Ascending aorta (tissue), 2 donors: ENCODE data around the gene ENTHD1. TPM values are rescaled to one million over a fixed set of nuclear protein-coding genes. Genes with fewer than 3 reads are reported as not detected.
"Not testable (repeated sequence)": the region's sequence is repeated elsewhere in the genome, so short reads cannot be mapped to it uniquely, and the experiment has no call there.

ENCODE experiments used
- DNase-seq, 2 donors: peaks; one replicate each; pipeline ENCODE4 v3.0.0-alpha.2; 2019; ENCODE audit warnings: low spot score in 2 of 2
- H3K27ac ChIP-seq, 2 donors: fragments of 200-600 bp; sonication (generic); one replicate each; pipeline ENCODE4 v1.5.1; 2016 to 2017; ENCODE audit warnings: mild to moderate bottlenecking in 1 of 2
- H3K27me3 ChIP-seq: fragments of 200-600 bp; sonication (generic); one replicate; pipeline ENCODE4 v1.5.1; 2017
- H3K36me3 ChIP-seq, 2 donors: fragments of 200-600 bp; sonication (generic); one replicate each; pipeline ENCODE4 v1.5.1; 2016
- H3K4me1 ChIP-seq, 2 donors: fragments of 200-600 bp; sonication (generic); one replicate each; pipeline ENCODE4 v1.5.1; 2016 to 2017; ENCODE audit warnings: mild to moderate bottlenecking in 1 of 2
- H3K4me3 ChIP-seq, 2 donors: fragments of 200-600 bp; sonication (generic); one replicate each; pipeline ENCODE4 v1.5.1; 2016 to 2017; ENCODE audit warnings: mild to moderate bottlenecking in 1 of 2
- H3K9me3 ChIP-seq, 2 donors: fragments of 200-600 bp; sonication (generic); one replicate each; pipeline ENCODE4 v1.5.1; 2016
- intact Hi-C: fragments of 100-400 bp; cut with DNase I; formaldehyde crosslinking; loops from one replicate; pipeline ENCODE4 v1.15.1; 2023
- total RNA-seq: library from RNA; depleted of rRNA; stranded (reverse); fragments of >200 nt; gene quantifications from one replicate; pipeline ENCODE4 v1.1.0, GENCODE V29; 2016
- TF ChIP-seq, protein P1 (sequence below), 3 experiments: fragments of 200-600 bp in 2 of 3; fragments of 450-650 bp in 1 of 3; sonication (generic) in 2 of 3; IDR thresholded peaks; one replicate each; pipeline ENCODE4 v1.5.1; 2016 to 2019; ENCODE audit warnings: antibody characterized with exemption in 3 of 3, mild to moderate bottlenecking in 1 of 3, moderate library complexity in 1 of 3

ENTHD1 gene
- total RNA-seq, 1 donor from 2014 or later, result 0.21 TPM

GRCh38 chr22:39851606-39852315 is 41.8 kb downstream of the ENTHD1 start:
- no peaks in the 10 kb centered on the region for H3K36me3 ChIP-seq
- H3K4me1 ChIP-seq, result no peaks in the 10 kb centered on the region
- DNase-seq, result no peak
- H3K4me3 ChIP-seq, result no peak overlapping the region
- no peak overlapping the region for H3K27ac ChIP-seq
- TF ChIP-seq, protein P1, sequence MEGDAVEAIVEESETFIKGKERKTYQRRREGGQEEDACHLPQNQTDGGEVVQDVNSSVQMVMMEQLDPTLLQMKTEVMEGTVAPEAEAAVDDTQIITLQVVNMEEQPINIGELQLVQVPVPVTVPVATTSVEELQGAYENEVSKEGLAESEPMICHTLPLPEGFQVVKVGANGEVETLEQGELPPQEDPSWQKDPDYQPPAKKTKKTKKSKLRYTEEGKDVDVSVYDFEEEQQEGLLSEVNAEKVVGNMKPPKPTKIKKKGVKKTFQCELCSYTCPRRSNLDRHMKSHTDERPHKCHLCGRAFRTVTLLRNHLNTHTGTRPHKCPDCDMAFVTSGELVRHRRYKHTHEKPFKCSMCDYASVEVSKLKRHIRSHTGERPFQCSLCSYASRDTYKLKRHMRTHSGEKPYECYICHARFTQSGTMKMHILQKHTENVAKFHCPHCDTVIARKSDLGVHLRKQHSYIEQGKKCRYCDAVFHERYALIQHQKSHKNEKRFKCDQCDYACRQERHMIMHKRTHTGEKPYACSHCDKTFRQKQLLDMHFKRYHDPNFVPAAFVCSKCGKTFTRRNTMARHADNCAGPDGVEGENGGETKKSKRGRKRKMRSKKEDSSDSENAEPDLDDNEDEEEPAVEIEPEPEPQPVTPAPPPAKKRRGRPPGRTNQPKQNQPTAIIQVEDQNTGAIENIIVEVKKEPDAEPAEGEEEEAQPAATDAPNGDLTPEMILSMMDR (IDR thresholded peaks at IDR 0.05), result no peak
- no peaks in the 10 kb centered on the region for H3K27me3 ChIP-seq
- H3K9me3 ChIP-seq, result no peaks in the 10 kb centered on the region
- intact Hi-C loops, result no loop called here

GRCh38 chr22:39847477-39847876 is 46.1 kb downstream of the ENTHD1 start:
- intact Hi-C loops, result no loop called here
- no peak for DNase-seq
- TF ChIP-seq, protein P1 (IDR thresholded peaks at IDR 0.05), result no peak

GRCh38 chr22:39846539-39846938 is 47.0 kb downstream of the ENTHD1 start:
- intact Hi-C loops, H3K4me1 ChIP-seq, H3K27ac ChIP-seq, H3K27me3 ChIP-seq, H3K4me3 ChIP-seq, DNase-seq, H3K36me3 ChIP-seq, H3K9me3 ChIP-seq: not testable (repeated sequence)

More at GRCh38 chr22:39847477-39847876, 46.1 kb downstream of the ENTHD1 start:
- Histone ChIP-seq H3K4me3 (no peak overlapping the region), H3K27me3 (no peaks in the 10 kb centered on the region), H3K4me1 (no peaks in the 10 kb centered on the region), H3K36me3 (no peaks in the 10 kb centered on the region), H3K9me3 (no peaks in the 10 kb centered on the region), H3K27ac (no peak overlapping the region)

- no peak overlapping the region for H3K4me3 ChIP-seq
- H3K4me1 ChIP-seq, result no peaks in the 10 kb centered on the region
- TF ChIP-seq, protein P1 (IDR thresholded peaks at IDR 0.05), result no peak
- H3K27ac ChIP-seq, result no peak overlapping the region
- H3K27me3 ChIP-seq, result no peaks in the 10 kb centered on the region
- no peak for DNase-seq
- intact Hi-C loops, result no loop called here
- H3K36me3 ChIP-seq, result no peaks in the 10 kb centered on the region
- no peaks in the 10 kb centered on the region for H3K9me3 ChIP-seq
Observed at GRCh38 chr22:39845529-39845928, 48.0 kb downstream of the ENTHD1 start.

GRCh38 chr22:39839917-39840510 is 53.5 kb downstream of the ENTHD1 start:
- H3K27me3 ChIP-seq, result no peaks in the 10 kb centered on the region
- no peaks in the 10 kb centered on the region for H3K36me3 ChIP-seq
- H3K9me3 ChIP-seq, result no peaks in the 10 kb centered on the region
- intact Hi-C loops, result no loop called here
- no peak overlapping the region for H3K27ac ChIP-seq
- TF ChIP-seq, protein P1 (IDR thresholded peaks at IDR 0.05), result no peak
- H3K4me1 ChIP-seq, result no peaks in the 10 kb centered on the region
- no peak for DNase-seq
- no peak overlapping the region for H3K4me3 ChIP-seq

DNA sequence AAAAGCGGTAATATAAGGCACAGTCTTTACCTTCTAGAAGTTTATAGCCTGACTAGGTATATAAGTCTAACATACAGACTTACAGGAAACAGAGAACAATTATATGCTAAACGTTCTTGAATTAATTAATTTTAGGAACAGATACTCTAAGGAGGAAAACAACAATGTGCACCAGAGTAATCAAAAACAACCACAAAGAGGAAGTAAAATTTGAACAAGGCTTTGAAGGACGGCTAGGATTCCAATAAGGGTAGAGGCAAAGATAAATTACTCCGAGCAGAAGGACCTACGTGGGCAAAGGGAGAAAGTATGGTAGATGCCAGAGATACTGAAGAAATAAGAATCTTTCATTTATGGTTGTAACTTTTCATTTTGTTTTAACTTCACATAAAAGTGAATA is 54.4 kb downstream of the ENTHD1 start:
- Histone ChIP-seq H3K4me3 (no peak overlapping the region), H3K27ac (no peak overlapping the region), H3K9me3 (no peaks in the 10 kb centered on the region), H3K27me3 (no peaks in the 10 kb centered on the region), H3K36me3 (no peaks in the 10 kb centered on the region), H3K4me1 (no peaks in the 10 kb centered on the region)
- intact Hi-C loops, result no loop called here
- no peak for DNase-seq
- TF ChIP-seq, protein P1 (IDR thresholded peaks at IDR 0.05), result no peak
